ENCODE data around the gene SIX5.

- no peak for TF ChIP-seq CREB1 (CRISPR knock-in tag; IDR thresholded peaks at IDR 0.05)
- no peak for TF ChIP-seq USF2 (CRISPR knock-in tag; IDR thresholded peaks at IDR 0.05)
- TF ChIP-seq CTCF (IDR thresholded peaks at IDR 0.05): no peak
- no peak for TF ChIP-seq ZNF281 (CRISPR knock-in tag; IDR thresholded peaks at IDR 0.05)
- TF ChIP-seq ETV6 (CRISPR knock-in tag; IDR thresholded peaks at IDR 0.05): no peak
- no peak for TF ChIP-seq EMX1 (CRISPR knock-in tag; IDR thresholded peaks at IDR 0.05)
- no peak for TF ChIP-seq SOX15 (CRISPR knock-in tag; IDR thresholded peaks at IDR 0.05)
- no peak for TF ChIP-seq TCF7 (CRISPR knock-in tag; IDR thresholded peaks at IDR 0.05; ENCODE audit: low read depth)
- TF ChIP-seq MLX (CRISPR knock-in tag; IDR thresholded peaks at IDR 0.05): no peak
- no peak for TF ChIP-seq IRF1 (CRISPR knock-in tag; IDR thresholded peaks at IDR 0.05)
- TF ChIP-seq ATF2 (CRISPR knock-in tag; IDR thresholded peaks at IDR 0.05; ENCODE audit: borderline replicate concordance, low read depth): no peak
- no peak for TF ChIP-seq HMGXB4 (CRISPR knock-in tag; IDR thresholded peaks at IDR 0.05)
- no peak for TF ChIP-seq E2F5 (CRISPR knock-in tag; IDR thresholded peaks at IDR 0.05)
These were observed 1.6 kb downstream of the SIX5 start for GRCh38 chr19:45767410-45767880.

Measured in WTC11 (cell line).